SK-N-SH (cell line): ENCODE results near the gene ANKRD49. TPM values are rescaled to one million over a fixed set of nuclear protein-coding genes. Genes with fewer than 3 reads are reported as not detected.

ENCODE experiments used
- CTCF ChIA-PET: fragments of 300-600, 350-600 bp; formaldehyde crosslinking; extraction: SDS; loops from one replicate; lab custom pipeline; 2021; lab: Yijun Ruan, JAX
- POLR2A ChIA-PET: fragments of 350-600 bp; sonication (Branson Sonifier 250); formaldehyde crosslinking; extraction: SDS; loops from one replicate; lab custom pipeline; 2020; ENCODE audit warnings: antibody characterized with exemption, inconsistent platforms; lab: Yijun Ruan, JAX
- DNase-seq: peaks from one replicate; pipeline ENCODE4 v3.0.0; 2012
- H2AFZ ChIP-seq: fragments of 200-600 bp; sonication (generic); 2 replicates; pipeline ENCODE4 v1.8.1; 2016; ENCODE audit warnings: antibody characterized with exemption, mild to moderate bottlenecking, low read depth
- H3F3A ChIP-seq: fragments of 200-600 bp; sonication (generic); replicated peaks from 2 replicates; pipeline ENCODE3; 2016; ENCODE audit warnings: antibody characterized with exemption, mild to moderate bottlenecking; ENCODE audit not compliant: insufficient read depth
- H3K27ac ChIP-seq, 2 experiments: fragments of 200-500 bp in 1 of 2; fragments of 200-600 bp in 1 of 2; sonication (Bioruptor generic) in 1 of 2; sonication (generic), shearing (Covaris generic) in 1 of 2; 2 replicates each; pipeline versions ENCODE4 v1.5.1 to v1.6.1; 2014 to 2016; ENCODE audit warnings: low read depth in 2 of 2, inconsistent platforms in 1 of 2, low read length in 1 of 2, mild to moderate bottlenecking in 1 of 2, mixed read lengths in 1 of 2
- H3K27me3 ChIP-seq: fragments of 200-600 bp; sonication (generic), shearing (Covaris generic); 2 replicates; pipeline ENCODE4 v1.6.1; 2016; ENCODE audit warnings: mixed run types; ENCODE audit not compliant: insufficient read depth
- H3K36me3 ChIP-seq, 2 experiments: fragments of 200-500 bp in 1 of 2; fragments of 200-600 bp in 1 of 2; sonication (Bioruptor generic) in 1 of 2; sonication (generic) in 1 of 2; replicated peaks in 1 of 2; 2 replicates each; pipeline versions ENCODE3 to v1.5.1; 2014 to 2016; ENCODE audit warnings: low read length in 1 of 2, mild to moderate bottlenecking in 1 of 2; ENCODE audit not compliant: insufficient read depth in 2 of 2, control insufficient read depth in 1 of 2
- H3K4me1 ChIP-seq, 2 experiments: fragments of 200-500 bp in 1 of 2; fragments of 200-600 bp in 1 of 2; sonication (Bioruptor generic) in 1 of 2; sonication (generic), shearing (Covaris generic) in 1 of 2; 2 replicates each; pipeline versions ENCODE4 v1.5.1 to v1.6.1; 2014 to 2016; ENCODE audit warnings: low read depth in 1 of 2, low read length in 1 of 2, mixed run types in 1 of 2; ENCODE audit not compliant: insufficient read depth in 2 of 2, control insufficient read depth in 1 of 2
- H3K4me2 ChIP-seq: fragments of 200-600 bp; sonication (generic), shearing (Covaris generic); 2 replicates; pipeline ENCODE4 v1.6.1; 2017; ENCODE audit warnings: mixed run types
- H3K4me3 ChIP-seq, 2 experiments: fragments of 200-500 bp in 1 of 2; fragments of 200-600 bp in 1 of 2; sonication (Bioruptor generic) in 1 of 2; sonication (generic), shearing (Covaris generic) in 1 of 2; 2 replicates each; pipeline versions ENCODE4 v1.5.1 to v1.8.1; 2014 to 2016; ENCODE audit warnings: low read depth in 2 of 2, inconsistent platforms in 1 of 2, low read length in 1 of 2, mild to moderate bottlenecking in 1 of 2, mixed read lengths in 1 of 2, moderate library complexity in 1 of 2
- H3K79me2 ChIP-seq: fragments of 200-600 bp; sonication (generic); 2 replicates; pipeline ENCODE4 v1.8.1; 2017; ENCODE audit warnings: mild to moderate bottlenecking; ENCODE audit not compliant: insufficient read depth
- H3K9ac ChIP-seq: fragments of 200-600 bp; sonication (generic); 2 replicates; pipeline ENCODE4 v1.6.1; 2017; ENCODE audit warnings: mixed run types
- H3K9me2 ChIP-seq: fragments of 200-600 bp; sonication (generic); 2 replicates; pipeline ENCODE4 v1.6.1; 2017; ENCODE audit warnings: mixed run types
- H3K9me3 ChIP-seq: fragments of 200-600 bp; sonication (generic); 2 replicates; pipeline ENCODE4 v1.6.1; 2017; ENCODE audit warnings: mixed run types, mild to moderate bottlenecking, moderate library complexity
- H4K20me1 ChIP-seq: fragments of 200-600 bp; sonication (generic); 2 replicates; pipeline ENCODE4 v1.6.1; 2017; ENCODE audit warnings: mild to moderate bottlenecking, mixed run types; ENCODE audit not compliant: insufficient read depth
- CHD2 ChIP-seq: fragments of 150-350 bp; IDR thresholded peaks from 2 replicates; pipeline ENCODE4 v1.6.1; 2018; ENCODE audit warnings: low read length; ENCODE audit not compliant: partially characterized antibody
- CTCF ChIP-seq: fragments of 200-600 bp; sonication (generic); IDR thresholded peaks from 2 replicates; pipeline ENCODE4 v1.6.1; 2017; ENCODE audit warnings: antibody characterized with exemption, mild to moderate bottlenecking, moderate library complexity
- EP300 ChIP-seq, 2 experiments: IDR thresholded peaks; 2 replicates each; pipeline versions ENCODE4 v1.4.0 to v1.6.1; 2012; ENCODE audit warnings: borderline replicate concordance in 1 of 2, low read depth in 1 of 2, low read length in 1 of 2
- EZH2phosphoT487 ChIP-seq: fragments of 200-600 bp; sonication (generic); IDR thresholded peaks from 2 replicates; pipeline ENCODE4 v1.6.1; 2017; ENCODE audit warnings: low read depth, mixed run types, mild to moderate bottlenecking, antibody characterized with exemption, moderate library complexity, borderline replicate concordance
- FOSL2 ChIP-seq: IDR thresholded peaks from 2 replicates; pipeline ENCODE4 v1.4.0; 2012; ENCODE audit warnings: low read depth, mild to moderate bottlenecking, moderate library complexity, borderline replicate concordance
- FOXJ3 ChIP-seq: sonication (generic); formaldehyde crosslinking; IDR thresholded peaks from 2 replicates; pipeline ENCODE4 v1.5.1; 2020; ENCODE audit warnings: mild to moderate bottlenecking, missing genetic modification reagents
- MEF2A ChIP-seq: IDR thresholded peaks from 2 replicates; pipeline ENCODE4 v1.4.0; 2012; ENCODE audit warnings: low read depth, borderline replicate concordance
- NFIC ChIP-seq: IDR thresholded peaks from 2 replicates; pipeline ENCODE4 v1.4.0; 2012; ENCODE audit warnings: borderline replicate concordance
- NRF1 ChIP-seq: IDR thresholded peaks from 2 replicates; pipeline ENCODE4 v1.6.1; 2012; ENCODE audit warnings: low read depth, mild to moderate bottlenecking, low read length
- RCOR1 ChIP-seq: fragments of 150-350 bp; IDR thresholded peaks from 2 replicates; pipeline ENCODE4 v1.6.1; 2017; ENCODE audit warnings: antibody characterized with exemption, low read length
- RFX5 ChIP-seq: IDR thresholded peaks from 2 replicates; pipeline ENCODE4 v1.6.1; 2012; ENCODE audit warnings: mild to moderate bottlenecking, improper control_type of control experiment, low read length
- RXRA ChIP-seq: IDR thresholded peaks from 2 replicates; pipeline ENCODE4 v1.4.0; 2012; ENCODE audit warnings: low read depth, mild to moderate bottlenecking, borderline replicate concordance
- SMC3 ChIP-seq: IDR thresholded peaks from 2 replicates; pipeline ENCODE4 v1.6.1; 2012; ENCODE audit warnings: low read depth, low read length, improper control_type of control experiment
- TEAD4 ChIP-seq: IDR thresholded peaks from 2 replicates; pipeline ENCODE4 v1.4.0; 2012; ENCODE audit warnings: mild to moderate bottlenecking, borderline replicate concordance; ENCODE audit not compliant: insufficient read depth
- WGBS: methylation state at CpG from one replicate; pipeline ENCODE4 v1.1.6; 2017; ENCODE audit warnings: low lambda C conversion rate; 5-methylcytosine and 5-hydroxymethylcytosine counted together
- polyA plus RNA-seq, 3 experiments: library from polyadenylated mRNA; depleted of rRNA; stranded (reverse); fragments of >200 nt; gene quantifications; 2 replicates each; pipeline ENCODE4 v1.2.3, GENCODE V29; 2012
- TF ChIP-seq, protein P1 (sequence below): fragments of 150-350 bp; IDR thresholded peaks from 2 replicates; pipeline ENCODE4 v1.6.1; 2016; ENCODE audit warnings: mild to moderate bottlenecking, low read depth, low read length
- TF ChIP-seq, protein P2 (sequence below): IDR thresholded peaks from 2 replicates; pipeline ENCODE4 v1.6.1; 2012; ENCODE audit warnings: mild to moderate bottlenecking, low read depth, low read length, moderate library complexity

Gene ANKRD49
- polyA plus RNA-seq, 1 of the 3 experiments (the other 2 are of a cell fraction), result 4.9 TPM

DNA sequence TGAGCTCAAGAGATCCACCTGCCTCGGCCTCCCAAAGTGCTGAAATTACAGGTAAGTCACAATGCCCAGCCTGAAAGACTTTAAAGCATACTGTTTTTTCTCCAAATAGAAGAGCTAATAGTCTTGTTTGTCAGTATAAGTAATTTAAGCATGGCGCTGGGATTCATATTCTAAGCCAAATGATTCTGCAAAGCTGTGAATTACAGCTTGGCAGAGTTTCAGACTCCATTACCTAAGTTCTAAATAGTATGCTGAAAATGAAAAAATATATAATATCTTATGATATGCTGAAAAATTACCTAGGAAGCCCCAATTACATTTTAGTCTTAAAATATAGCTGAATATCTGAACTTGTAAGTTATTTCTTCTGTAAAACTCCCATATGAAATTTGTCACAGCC, 39.5 kb upstream of the ANKRD49 start:
- no peak for DNase-seq
- Histone ChIP-seq H3K4me2 (no peak overlapping the region), H3K9ac (no peak overlapping the region), H2AFZ (no peak overlapping the region), H3K9me2 (no peaks in the 10 kb centered on the region), H4K20me1 (no peaks in the 10 kb centered on the region), H3K4me3 (no peak overlapping the region), H3K36me3 (peaks cover 15 to 17% of the 10 kb centered on the region in 2 experiments), H3K27me3 (no peaks in the 10 kb centered on the region), H3F3A (peaks cover 5% of the 10 kb centered on the region), H3K79me2 (no peaks in the 10 kb centered on the region), H3K27ac (no peak overlapping the region), H3K4me1 (peaks cover 0 to 6% of the 10 kb centered on the region in 2 experiments; a peak in 1 of 4 replicates), H3K9me3 (no peaks in the 10 kb centered on the region)
- ChIA-PET CTCF (interaction anchor here (1.2 to 1.4 kb wide), 2 partner anchors 37 to 559 kb away, joined by 3 to 5 read pairs; no protein-coding TSS in a partner anchor), POLR2A (no interaction called here)
- 96% methylated on average over 2 of the region's 2 CpGs for WGBS
- TF ChIP-seq CHD2 (no peak), RXRA (no peak), NRF1 (no peak), CTCF (no peak), NFIC (no peak), SMC3 (no peak), EZH2phosphoT487 (no peak), EP300 (IDR thresholded peaks at IDR 0.05; ENCODE audit: borderline replicate concordance in 1 of 2, low read depth in 1 of 2, low read length in 1 of 2) (no peak), FOXJ3 (CRISPR knock-in tag) (no peak), MEF2A (no peak), RFX5 (no peak), FOSL2 (no peak), RCOR1 (no peak), TEAD4 (no peak)
- TF ChIP-seq, protein P1, sequence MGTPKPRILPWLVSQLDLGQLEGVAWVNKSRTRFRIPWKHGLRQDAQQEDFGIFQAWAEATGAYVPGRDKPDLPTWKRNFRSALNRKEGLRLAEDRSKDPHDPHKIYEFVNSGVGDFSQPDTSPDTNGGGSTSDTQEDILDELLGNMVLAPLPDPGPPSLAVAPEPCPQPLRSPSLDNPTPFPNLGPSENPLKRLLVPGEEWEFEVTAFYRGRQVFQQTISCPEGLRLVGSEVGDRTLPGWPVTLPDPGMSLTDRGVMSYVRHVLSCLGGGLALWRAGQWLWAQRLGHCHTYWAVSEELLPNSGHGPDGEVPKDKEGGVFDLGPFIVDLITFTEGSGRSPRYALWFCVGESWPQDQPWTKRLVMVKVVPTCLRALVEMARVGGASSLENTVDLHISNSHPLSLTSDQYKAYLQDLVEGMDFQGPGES, result no peak
- TF ChIP-seq, protein P2, sequence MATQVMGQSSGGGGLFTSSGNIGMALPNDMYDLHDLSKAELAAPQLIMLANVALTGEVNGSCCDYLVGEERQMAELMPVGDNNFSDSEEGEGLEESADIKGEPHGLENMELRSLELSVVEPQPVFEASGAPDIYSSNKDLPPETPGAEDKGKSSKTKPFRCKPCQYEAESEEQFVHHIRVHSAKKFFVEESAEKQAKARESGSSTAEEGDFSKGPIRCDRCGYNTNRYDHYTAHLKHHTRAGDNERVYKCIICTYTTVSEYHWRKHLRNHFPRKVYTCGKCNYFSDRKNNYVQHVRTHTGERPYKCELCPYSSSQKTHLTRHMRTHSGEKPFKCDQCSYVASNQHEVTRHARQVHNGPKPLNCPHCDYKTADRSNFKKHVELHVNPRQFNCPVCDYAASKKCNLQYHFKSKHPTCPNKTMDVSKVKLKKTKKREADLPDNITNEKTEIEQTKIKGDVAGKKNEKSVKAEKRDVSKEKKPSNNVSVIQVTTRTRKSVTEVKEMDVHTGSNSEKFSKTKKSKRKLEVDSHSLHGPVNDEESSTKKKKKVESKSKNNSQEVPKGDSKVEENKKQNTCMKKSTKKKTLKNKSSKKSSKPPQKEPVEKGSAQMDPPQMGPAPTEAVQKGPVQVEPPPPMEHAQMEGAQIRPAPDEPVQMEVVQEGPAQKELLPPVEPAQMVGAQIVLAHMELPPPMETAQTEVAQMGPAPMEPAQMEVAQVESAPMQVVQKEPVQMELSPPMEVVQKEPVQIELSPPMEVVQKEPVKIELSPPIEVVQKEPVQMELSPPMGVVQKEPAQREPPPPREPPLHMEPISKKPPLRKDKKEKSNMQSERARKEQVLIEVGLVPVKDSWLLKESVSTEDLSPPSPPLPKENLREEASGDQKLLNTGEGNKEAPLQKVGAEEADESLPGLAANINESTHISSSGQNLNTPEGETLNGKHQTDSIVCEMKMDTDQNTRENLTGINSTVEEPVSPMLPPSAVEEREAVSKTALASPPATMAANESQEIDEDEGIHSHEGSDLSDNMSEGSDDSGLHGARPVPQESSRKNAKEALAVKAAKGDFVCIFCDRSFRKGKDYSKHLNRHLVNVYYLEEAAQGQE, result no peak
